ENCODE measurements around the gene KRTAP9-1.
"Not testable (repeated sequence)": the region's sequence is repeated elsewhere in the genome, so short reads cannot be mapped to it uniquely, and the experiment has no call there.

Gene KRTAP9-1

DNA sequence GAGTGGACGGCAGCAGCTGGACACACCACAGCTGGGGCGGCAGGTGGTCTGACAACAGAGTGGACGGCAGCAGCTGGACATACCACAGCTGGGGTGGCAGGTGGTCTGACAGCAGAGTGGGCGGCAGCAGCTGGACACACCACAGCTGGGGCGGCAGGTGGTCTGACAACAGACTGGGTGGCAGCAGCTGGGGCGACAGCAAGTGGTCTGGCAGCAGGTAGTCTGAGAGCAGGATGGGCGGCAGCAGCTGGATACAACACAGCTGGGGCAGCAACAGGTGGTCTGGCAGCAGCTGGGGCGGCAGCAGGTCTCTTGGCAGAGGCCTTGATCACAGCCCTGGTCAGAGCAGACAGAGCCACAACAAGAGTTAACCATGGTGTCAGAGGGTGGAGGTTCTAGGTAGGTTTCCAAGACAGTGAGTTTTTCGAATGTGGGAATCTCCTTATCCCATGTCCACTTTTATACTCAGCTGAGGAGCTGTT lies 5.2 kb upstream of the KRTAP9-1 start, which contains the start of gene KRTAP4-1:
Gene KRTAP4-1 (minus strand): TSS at position 432 of the 482 bp plus-strand sequence. CDS start 57 bp downstream, at position 375.
- DNase-seq, result no peak

DNA sequence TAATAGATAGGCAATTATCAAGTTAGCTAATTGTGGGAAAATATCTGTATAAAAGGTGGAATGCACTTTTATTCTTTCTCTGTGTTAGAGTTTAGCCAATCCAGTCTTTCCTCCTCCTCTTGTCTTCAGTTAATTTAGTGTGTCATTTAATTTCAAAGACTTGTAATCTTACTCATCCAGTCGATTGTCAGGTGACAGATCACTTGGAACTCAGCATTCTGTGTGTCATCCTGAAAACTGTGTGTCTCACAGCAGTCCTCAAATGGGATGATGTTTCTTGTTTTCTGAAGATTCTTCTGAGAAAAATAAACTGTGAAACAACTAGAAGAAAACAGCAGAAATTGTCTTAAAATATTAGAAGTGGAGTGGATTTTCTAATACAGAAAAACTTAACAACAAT lies 4.7 kb upstream of the KRTAP9-1 start:
- DNase-seq, result no peak

DNA sequence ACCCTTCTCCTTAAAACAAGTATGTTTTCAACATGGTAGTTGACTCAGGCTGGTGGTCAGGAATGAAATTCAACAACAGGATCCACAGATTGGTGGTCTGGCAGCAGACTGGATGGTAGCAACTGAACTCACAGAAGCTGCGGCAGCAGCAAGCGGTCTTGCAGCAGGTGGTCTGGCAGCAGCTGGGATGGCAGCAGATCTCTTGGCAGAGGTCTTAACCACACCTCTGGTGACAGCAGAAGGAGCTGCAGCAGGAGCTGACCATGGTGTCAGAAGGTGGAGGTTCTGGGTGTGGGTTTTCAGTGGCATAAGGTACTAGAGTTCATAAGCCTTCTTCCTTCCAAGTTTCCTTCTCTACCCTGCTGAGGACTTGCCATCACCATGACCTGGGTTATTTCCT lies 2.8 kb upstream of the KRTAP9-1 start:
- DNase-seq, result no peak

DNA sequence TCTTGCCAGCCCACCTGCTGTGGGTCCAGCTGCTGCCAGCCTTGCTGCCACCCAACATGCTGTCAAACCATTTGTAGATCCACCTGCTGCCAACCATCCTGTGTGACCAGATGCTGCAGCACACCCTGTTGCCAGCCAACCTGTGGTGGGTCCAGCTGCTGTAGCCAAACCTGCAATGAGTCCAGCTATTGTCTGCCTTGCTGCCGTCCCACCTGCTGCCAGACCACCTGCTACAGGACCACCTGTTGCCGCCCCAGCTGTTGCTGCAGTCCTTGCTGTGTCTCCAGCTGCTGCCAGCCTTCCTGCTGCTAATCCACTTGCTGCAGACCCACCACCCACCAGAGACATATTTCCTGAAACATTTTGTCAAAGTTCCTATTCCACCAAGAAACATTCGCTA lies 641 bp downstream of the KRTAP9-1 start:
- no peak for DNase-seq

DNA sequence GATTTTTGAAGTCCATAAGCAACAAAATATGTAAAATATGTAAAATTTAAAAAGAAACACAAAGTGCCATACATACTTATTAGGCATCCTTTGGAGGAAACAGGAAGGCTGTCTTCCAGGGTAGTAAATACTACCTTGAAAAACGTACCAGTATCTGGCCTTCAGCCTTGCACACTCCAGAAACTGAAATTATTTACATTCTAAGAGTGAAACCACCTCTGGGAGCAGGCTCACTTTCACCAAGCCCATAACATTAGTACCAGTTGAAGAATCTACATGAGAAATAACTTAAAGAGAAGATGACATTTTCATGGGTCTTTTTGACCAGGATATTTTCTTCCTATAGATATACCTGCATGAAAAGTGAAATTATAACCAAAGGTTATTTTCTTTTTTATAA lies 6.4 kb downstream of the KRTAP9-1 start:
- no peak for DNase-seq

DNA sequence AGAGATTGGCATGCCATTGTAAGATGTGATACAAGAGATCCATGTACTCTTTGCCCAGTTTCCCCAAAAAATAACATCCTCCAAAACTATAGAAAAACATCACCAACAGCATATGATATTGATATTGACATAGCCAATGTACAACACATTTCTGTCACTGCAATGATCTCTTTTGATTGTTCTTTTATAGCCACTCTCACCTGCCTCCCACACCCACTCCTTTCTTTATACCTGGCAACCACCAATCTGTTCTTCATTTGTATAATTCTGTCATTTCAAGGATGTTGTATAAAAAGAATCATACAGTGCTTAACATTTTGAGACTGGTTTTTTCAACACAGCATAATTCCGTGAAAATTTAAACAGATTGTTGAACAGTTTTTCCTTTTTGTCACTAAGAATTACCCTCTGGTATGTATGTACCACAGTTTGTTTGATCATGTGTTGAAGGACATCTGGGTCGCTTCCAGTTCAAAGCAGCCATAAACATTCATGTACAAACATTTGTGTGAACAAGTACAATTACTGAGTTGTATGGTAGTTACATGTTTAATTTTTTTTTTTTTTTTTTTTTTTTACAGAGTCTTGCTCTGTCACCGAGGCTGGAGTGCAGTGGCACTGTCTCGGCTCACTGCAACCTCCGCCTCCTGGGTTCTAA lies 9.9 kb downstream of the KRTAP9-1 start:
- DNase-seq, result no peak

DNA sequence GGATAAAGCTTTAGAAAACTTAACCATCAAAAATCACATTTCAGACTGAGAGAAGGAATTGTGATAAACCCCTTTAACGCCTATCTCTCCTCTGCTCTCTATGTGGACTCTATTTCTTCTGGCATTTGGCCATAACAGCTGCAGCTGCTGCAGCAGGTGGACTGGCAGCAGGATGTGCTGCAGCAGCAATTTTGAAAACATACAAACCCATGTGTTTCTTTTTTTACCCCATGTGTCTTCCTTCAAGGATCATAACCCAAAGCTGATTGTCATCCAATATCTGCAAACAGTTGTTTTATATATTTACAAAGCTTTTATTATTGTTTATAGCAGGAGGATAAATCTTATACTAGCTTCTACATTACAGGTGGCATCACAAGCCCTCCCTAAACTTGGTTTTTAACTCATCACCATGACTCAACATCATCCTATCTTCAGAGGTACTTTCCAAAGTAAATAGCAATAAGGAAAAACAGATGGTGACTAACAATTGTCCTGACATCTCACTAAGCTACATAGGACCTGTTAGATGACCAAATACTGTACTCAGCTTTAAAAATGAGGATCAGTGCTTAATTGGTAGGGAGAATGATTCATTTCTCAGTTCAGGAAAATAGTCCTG lies 22.3 kb downstream of the KRTAP9-1 start:
- no peak for DNase-seq

DNA sequence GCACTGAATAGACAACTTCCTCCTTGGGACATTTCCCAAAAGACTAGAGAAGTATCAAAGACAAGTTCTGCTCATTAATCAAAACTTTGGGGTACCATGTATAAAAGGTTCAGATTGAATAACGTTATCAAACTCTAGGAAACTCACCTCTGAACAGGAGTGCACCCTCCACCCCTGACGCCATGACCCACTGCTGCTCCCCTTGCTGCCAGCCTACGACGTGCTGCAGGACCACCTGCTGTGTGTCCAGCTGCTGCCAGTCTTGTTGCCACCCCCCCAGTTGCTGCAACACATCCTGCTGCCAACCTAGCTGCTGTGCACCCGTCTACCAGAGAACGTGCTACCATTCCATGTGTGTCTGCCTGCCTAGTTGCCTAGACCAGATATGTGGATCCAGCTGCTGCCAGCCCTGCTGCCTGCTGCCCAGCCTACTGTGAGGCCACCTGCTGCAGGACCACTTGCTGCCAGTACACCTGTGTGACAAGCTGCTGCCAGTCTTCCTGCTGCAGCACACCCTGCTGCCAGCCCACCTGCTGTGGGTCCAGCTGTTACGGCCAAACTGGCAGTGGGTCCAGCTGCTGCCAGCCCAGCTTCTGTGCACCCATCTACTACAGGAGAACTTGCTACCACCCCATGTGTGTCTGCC lies 23.0 kb downstream of the KRTAP9-1 start:
- no peak for DNase-seq

DNA sequence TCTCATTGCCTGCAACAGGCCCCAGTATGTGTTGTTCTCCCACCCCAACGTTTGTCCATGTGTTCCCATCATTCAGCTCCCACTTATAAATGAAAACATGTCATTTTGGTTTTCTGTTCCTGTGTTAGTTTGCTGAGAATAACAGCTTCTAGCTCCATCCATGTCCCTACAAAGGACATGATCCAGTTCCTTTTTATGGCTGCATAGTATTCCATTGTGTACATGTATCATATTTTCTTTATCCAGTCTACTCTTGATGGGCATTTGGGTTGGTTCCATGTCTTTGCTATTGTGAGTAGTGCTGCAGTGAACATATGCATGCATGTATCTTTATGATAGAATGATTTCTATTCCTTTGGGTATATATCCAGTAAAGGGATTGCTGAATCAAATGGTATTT lies 26.0 kb downstream of the KRTAP9-1 start:
- no peak for DNase-seq

DNA sequence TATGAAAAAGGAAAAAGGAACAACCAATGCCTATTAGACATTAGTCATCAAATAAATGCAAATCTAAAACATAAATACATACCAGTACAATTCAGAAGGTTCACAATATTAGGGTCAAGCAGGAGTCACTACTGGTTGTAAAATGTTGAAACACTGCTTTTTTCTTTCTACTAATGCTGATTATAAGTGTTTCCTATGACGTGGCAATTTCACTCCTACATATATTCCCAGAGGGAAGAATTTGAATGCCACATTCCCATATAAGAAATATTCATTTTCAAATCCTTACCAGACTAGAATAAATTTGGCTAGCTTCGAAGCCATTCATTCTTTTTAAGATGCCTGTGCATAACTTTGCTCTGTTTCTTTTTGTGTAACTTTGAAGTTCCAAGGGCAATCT lies 34.1 kb downstream of the KRTAP9-1 start:
- DNase-seq, result no peak

DNA sequence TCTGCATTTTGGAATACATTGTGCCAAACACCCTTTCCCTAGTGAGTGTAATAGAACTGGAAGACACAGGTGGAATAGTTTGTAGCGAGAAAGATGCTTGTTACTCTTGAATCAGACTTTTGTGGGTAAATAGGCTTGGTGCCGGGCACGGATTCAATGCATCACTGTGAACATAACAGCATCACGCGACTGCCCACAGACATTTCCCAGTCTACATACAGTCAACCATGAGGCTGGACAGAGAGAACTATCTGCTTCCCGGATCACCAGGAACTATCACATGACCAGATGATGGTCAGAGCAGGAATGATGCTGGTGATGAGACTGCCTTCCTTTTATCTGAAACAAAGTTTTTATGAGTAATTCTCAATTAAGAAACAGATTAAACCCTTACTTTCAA lies 36.4 kb downstream of the KRTAP9-1 start:
- DNase-seq, result no peak

DNA sequence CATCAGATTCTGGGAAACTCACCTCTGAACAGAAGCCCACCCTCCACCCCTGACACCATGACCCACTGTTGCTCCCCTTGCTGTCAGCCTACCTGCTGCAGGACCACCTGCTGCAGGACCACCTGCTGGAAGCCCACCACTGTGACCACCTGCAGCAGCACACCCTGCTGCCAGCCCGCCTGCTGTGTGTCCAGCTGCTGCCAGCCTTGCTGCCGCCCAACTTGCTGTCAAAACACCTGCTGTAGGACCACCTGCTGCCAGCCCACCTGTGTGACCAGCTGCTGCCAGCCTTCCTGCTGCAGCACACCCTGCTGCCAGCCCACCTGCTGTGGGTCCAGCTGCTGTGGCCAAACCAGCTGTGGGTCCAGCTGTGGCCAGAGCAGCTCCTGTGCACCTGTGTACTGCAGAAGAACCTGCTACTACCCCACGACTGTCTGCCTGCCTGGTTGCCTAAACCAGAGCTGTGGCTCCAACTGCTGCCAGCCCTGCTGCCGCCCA lies 37.0 kb downstream of the KRTAP9-1 start, which contains the start of gene KRTAP9-2:
Gene KRTAP9-2 (plus strand): TSS at position 51 of the 498 bp plus-strand sequence. CDS start 7 bp downstream, at position 58.
- not testable (repeated sequence) for DNase-seq

DNA sequence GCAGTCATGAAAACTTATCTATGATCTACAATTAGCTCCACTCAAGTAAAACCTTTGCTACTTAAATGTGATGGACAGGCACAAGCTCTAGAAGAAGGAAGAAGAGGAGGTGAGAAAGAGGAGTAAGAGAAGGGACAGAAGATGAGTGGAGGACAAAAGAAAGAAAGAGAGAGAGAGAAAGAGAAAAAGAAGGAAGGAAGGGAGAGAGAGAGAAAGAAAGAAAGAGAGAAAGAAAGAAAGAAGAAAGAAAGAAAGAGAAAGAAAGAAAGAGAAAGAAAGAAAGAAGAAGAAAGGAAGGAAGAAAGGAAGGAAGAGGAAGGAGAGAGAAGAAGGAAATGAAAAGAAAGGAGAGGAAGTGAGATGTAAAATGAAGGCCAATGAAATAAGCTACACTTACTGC lies 40.4 kb downstream of the KRTAP9-1 start:
- no peak for DNase-seq

DNA sequence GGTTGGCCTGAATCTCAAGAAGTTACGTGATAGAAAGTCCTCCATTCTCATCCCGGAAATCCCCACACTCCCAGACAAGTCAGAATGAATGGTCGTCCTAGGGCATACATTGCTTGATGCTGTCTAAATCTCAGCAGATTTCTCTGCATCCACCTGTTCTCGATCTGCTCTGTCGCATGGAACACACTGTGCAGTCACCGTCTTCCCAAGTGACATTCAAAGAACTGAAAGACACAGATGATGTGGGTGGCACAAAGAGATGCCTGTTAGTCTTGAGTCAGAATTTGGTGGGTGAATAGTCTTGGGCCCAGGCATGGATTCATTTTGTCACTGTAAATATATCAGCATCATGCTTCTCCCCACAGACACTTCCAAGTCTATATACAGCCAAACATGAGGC lies 42.0 kb downstream of the KRTAP9-1 start:
- DNase-seq, result no peak

DNA sequence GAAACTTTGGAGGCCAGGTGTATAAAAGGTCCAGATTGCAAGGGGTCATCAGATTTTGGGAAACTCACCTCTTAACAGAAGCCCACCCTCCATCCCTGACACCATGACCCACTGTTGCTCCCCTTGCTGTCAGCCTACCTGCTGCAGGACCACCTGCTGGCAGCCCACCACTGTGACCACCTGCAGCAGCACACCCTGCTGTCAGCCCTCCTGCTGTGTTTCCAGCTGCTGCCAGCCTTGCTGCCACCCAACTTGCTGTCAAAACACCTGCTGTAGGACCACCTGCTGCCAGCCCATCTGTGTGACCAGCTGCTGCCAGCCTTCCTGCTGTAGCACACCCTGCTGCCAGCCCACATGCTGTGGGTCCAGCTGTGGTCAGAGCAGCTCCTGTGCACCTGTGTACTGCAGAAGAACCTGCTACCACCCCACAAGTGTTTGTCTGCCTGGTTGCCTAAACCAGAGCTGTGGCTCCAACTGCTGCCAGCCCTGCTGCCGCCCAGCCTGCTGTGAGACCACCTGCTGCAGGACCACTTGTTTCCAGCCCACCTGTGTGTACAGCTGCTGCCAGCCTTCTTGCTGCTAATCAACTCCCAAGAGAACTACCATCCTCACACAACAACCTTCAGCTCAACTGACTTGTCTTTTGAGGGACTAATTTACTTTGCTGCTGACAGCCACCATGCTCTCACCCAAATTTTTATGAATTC lies 42.9 kb downstream of the KRTAP9-1 start, which contains the start of gene KRTAP9-3:
Gene KRTAP9-3 (plus strand): TSS at position 51 of the 707 bp plus-strand sequence. CDS start 53 bp downstream, at position 104.
- not testable (repeated sequence) for DNase-seq

DNA sequence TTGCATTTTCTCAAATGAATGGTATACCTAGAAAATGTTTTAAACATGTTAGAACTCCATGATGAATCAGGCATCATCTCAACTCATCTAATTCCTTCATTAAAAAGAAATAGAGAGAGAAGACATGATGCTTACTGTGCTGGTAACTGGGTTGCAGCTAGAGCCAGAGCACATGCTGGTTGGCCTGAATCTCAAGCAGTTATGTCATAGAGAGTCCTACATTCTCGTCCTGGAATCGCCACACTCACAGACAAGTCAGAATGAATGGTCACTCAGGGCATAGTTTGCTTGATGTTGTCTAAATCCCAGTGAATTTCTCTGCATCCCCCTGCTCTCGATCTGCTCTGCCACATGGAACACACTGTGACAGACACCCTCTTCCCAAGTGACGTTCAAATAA lies 47.4 kb downstream of the KRTAP9-1 start:
- DNase-seq, result not testable (repeated sequence)

DNA sequence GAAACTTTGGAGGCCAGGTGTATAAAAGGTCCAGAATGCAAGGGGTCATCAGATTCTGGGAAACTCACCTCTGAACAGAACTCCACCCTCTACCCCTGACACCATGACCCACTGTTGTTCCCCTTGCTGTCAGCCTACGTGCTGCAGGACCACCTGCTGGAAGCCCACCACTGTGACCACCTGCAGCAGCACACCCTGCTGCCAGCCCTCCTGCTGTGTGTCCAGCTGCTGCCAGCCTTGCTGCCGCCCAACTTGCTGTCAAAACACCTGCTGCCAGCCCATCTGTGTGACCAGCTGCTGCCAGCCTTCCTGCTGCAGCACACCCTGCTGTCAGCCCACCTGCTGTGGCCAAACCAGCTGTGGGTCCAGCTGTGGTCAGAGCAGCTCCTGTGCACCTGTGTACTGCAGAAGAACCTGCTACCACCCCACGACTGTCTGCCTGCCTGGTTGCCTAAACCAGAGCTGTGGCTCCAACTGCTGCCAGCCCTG lies 48.3 kb downstream of the KRTAP9-1 start, which contains the start of gene KRTAP9-8:
Gene KRTAP9-8 (plus strand): TSS at position 51 of the 489 bp plus-strand sequence. CDS start 53 bp downstream, at position 104.
- DNase-seq, result not testable (repeated sequence)

Measured in cortex of kidney (tissue), 1 donor.